ENCODE results near the gene KCTD21.

Gene KCTD21

GRCh38 chr11:78200553-78200952, 12.1 kb upstream of the KCTD21 start:
- no peak overlapping the region for H3K27ac ChIP-seq
- TF ChIP-seq ZFX (IDR thresholded peaks at IDR 0.05) (no peak), CTCF (conservative IDR thresholded peaks at IDR 0.05) (no peak)

GRCh38 chr11:78200061-78200460, 11.6 kb upstream of the KCTD21 start:
- H3K27ac ChIP-seq = no peak overlapping the region
- TF ChIP-seq CTCF (conservative IDR thresholded peaks at IDR 0.05) = no peak
- no peak for TF ChIP-seq ZFX (IDR thresholded peaks at IDR 0.05)

- H3K27ac ChIP-seq = no peak overlapping the region
- TF ChIP-seq ZFX (IDR thresholded peaks at IDR 0.05) (no peak), CTCF (conservative IDR thresholded peaks at IDR 0.05) (no peak)
Measured at GRCh38 chr11:78199653-78200015, 11.2 kb upstream of the KCTD21 start.

GRCh38 chr11:78199015-78199652, 10.7 kb upstream of the KCTD21 start:
- H3K27ac ChIP-seq = no peak overlapping the region
- TF ChIP-seq ZFX (IDR thresholded peaks at IDR 0.05) (no peak), CTCF (conservative IDR thresholded peaks at IDR 0.05) (no peak)

GRCh38 chr11:78197816-78198215, 9.4 kb upstream of the KCTD21 start:
- TF ChIP-seq CTCF (conservative IDR thresholded peaks at IDR 0.05) (no peak), ZFX (IDR thresholded peaks at IDR 0.05) (no peak)
- no peak overlapping the region for H3K27ac ChIP-seq

- TF ChIP-seq CTCF (conservative IDR thresholded peaks at IDR 0.05) = no peak
- no peak for TF ChIP-seq ZFX (IDR thresholded peaks at IDR 0.05)
- H3K27ac ChIP-seq = no peak overlapping the region
Measured at GRCh38 chr11:78196661-78197091, 8.2 kb upstream of the KCTD21 start.

GRCh38 chr11:78195917-78196560, 7.6 kb upstream of the KCTD21 start:
- no peak overlapping the region for H3K27ac ChIP-seq
- no peak for TF ChIP-seq ZFX (IDR thresholded peaks at IDR 0.05)

- no peak overlapping the region for H3K27ac ChIP-seq
- TF ChIP-seq CTCF (conservative IDR thresholded peaks at IDR 0.05) = no peak
- no peak for TF ChIP-seq ZFX (IDR thresholded peaks at IDR 0.05)
Measured at GRCh38 chr11:78194490-78194889, 6.1 kb upstream of the KCTD21 start.
